HG03460 (cell line): Measurements from ENCODE around the gene DDC.
"Not testable (repeated sequence)": the region's sequence is repeated elsewhere in the genome, so short reads cannot be mapped to it uniquely, and the experiment has no call there.

ENCODE experiments used
- ATAC-seq: cut with Tn5 transposase; IDR thresholded peaks from one replicate; pipeline ENCODE4 v1.9.1; 2021; ENCODE audit not compliant: unreplicated experiment

DDC gene

GRCh38 chr7:50556247-50556991 is 8.8 kb downstream of the DDC start:
- ATAC-seq, result no peak

- no peak for ATAC-seq
These were observed 9.5 kb downstream of the DDC start for GRCh38 chr7:50555594-50556140.

- no peak for ATAC-seq
These were observed 10.5 kb downstream of the DDC start for GRCh38 chr7:50554431-50555322.

- ATAC-seq, result no peak
These were observed 11.2 kb downstream of the DDC start for GRCh38 chr7:50553973-50554372.

- ATAC-seq, result no peak
These were observed 12.3 kb downstream of the DDC start for GRCh38 chr7:50552921-50553320.

GRCh38 chr7:50552139-50552538 is 13.1 kb downstream of the DDC start:
- no peak for ATAC-seq

- ATAC-seq, result not testable (repeated sequence)
These were observed 19.6 kb downstream of the DDC start for GRCh38 chr7:50545613-50546012.

- no peak for ATAC-seq
These were observed 20.2 kb downstream of the DDC start for GRCh38 chr7:50544992-50545391.

GRCh38 chr7:50543776-50544442 is 21.3 kb downstream of the DDC start:
- ATAC-seq, result no peak

- ATAC-seq, result no peak
These were observed 23.1 kb downstream of the DDC start for GRCh38 chr7:50542132-50542531.

GRCh38 chr7:50540785-50541579 is 24.2 kb downstream of the DDC start:
- no peak for ATAC-seq

GRCh38 chr7:50539725-50540124 is 25.5 kb downstream of the DDC start:
- no peak for ATAC-seq

GRCh38 chr7:50538478-50538877 is 26.7 kb downstream of the DDC start:
- no peak for ATAC-seq

- ATAC-seq, result no peak
These were observed 27.8 kb downstream of the DDC start for GRCh38 chr7:50537417-50537816.

GRCh38 chr7:50535291-50535711 is 29.9 kb downstream of the DDC start:
- not testable (repeated sequence) for ATAC-seq

GRCh38 chr7:50534690-50535290 is 30.4 kb downstream of the DDC start:
- no peak for ATAC-seq

GRCh38 chr7:50533866-50534265 is 31.3 kb downstream of the DDC start:
- no peak for ATAC-seq

- no peak for ATAC-seq
These were observed 33.3 kb downstream of the DDC start for GRCh38 chr7:50531928-50532327.

- no peak for ATAC-seq
These were observed 33.7 kb downstream of the DDC start for GRCh38 chr7:50531401-50531911.

- ATAC-seq, result no peak
These were observed 34.4 kb downstream of the DDC start for GRCh38 chr7:50530766-50531165.
